ENCODE results near the gene AP5S1. TPM values are rescaled to one million over a fixed set of nuclear protein-coding genes. Genes with fewer than 3 reads are reported as not detected.
A peak's percentile ranks its signal among the peaks of the same experiment; 100 is the strongest.

Gene AP5S1
- total RNA-seq, 1 experiment from 2014 or later, result 3.9 TPM

DNA sequence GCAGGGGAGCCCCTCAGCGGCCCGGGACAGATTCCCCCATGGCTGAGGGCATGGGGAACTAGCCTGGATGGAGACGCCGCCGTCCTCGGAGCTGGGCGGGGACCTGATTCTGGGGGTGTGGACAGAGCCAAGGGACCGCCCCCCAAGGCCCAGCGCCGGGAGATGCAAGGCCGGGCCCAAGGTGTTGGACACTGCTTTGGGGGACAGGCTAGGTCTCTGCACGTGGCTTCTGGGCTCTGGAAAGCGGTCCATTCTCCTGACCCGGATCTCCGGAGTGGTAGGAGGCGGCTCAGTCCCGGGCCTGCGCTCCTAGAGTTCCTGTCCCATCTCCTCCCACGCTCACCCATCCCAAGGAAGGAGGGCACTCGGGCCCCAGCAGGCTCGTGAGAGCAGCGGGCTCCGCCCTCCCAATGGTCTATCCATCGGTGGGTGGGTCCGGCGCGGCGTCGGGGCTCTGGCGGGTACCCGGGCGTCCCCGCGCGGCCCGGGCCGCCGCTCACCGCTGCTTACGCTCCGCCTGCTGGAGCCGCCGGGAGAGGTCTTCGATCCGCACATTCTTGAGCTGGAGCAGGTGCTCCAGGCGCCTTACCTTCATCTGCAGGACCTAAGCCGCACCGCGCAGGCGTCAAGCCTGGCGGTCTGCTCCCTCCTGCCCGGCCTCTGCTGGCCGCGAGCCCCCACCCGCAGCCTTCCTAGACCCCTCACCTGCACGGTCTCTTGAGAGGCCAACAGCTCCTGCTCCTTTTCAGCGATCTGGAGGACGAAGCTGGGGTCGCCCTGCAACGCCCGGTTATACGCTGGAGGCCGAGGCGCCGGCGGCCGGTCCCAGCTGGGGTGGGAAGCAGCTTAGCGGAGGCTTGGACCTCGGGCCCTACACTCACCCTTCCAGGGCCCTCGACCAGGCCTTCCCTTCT lies 42.4 kb upstream of the AP5S1 start:
- Histone ChIP-seq H2BK120ac (ENCODE audit: low read depth, low read length, poor library complexity, severe bottlenecking) (no peak overlapping the region), H3K9ac (ENCODE audit: extremely low read depth, insufficient read length, low read length) (no peak overlapping the region), H3K79me2 (ENCODE audit: insufficient read depth, low read length) (no peaks in the 10 kb centered on the region), H2AK5ac (ENCODE audit: insufficient read length, low read length) (no peak overlapping the region), H4K91ac (ENCODE audit: insufficient read length, low read depth, low read length) (no peak overlapping the region), H3T11ph (ENCODE audit: low read length) (no peak overlapping the region), H3K4me1 (ENCODE audit: insufficient read depth, low read length) (no peaks in the 10 kb centered on the region; the same call in 1 of the 2 replicates), H3K4ac (ENCODE audit: low read depth, low read length) (no peak overlapping the region), H3K4me2 (ENCODE audit: insufficient read depth, insufficient read length, low read length) (peak overlapping the region; percentile 70), H3K56ac (ENCODE audit: insufficient read length, low read depth, low read length) (no peak overlapping the region), H2BK5ac (ENCODE audit: insufficient read length, low read length) (no peak overlapping the region), H3K9me3 (ENCODE audit: control insufficient read depth, low read depth, low read length) (no peaks in the 10 kb centered on the region), H3K18ac (ENCODE audit: insufficient read length, low read depth, low read length) (no peak overlapping the region), H3K79me1 (ENCODE audit: insufficient read depth, low read depth, low read length, poor library complexity, severe bottlenecking) (no peaks in the 10 kb centered on the region), H4K8ac (replicated peaks; ENCODE audit: insufficient read length, low read depth, low read length) (no peak overlapping the region), H3K27ac (ENCODE audit: insufficient read length, low read depth, low read length) (no peak overlapping the region), H2BK20ac (ENCODE audit: low read depth, low read length, poor library complexity, severe bottlenecking) (no peak overlapping the region), H2BK12ac (ENCODE audit: insufficient read length, low read depth, low read length) (no peak overlapping the region), H3K27me3 (ENCODE audit: insufficient read depth, low read length) (peaks cover 2% of the 10 kb centered on the region; the same call in 1 of the 2 replicates), H3K14ac (ENCODE audit: insufficient read depth, low read length) (peak overlapping the region; percentile 82; the same call in 1 of the 2 replicates), H3K23me2 (ENCODE audit: insufficient read length, low read depth, low read length, poor library complexity, severe bottlenecking) (peaks cover 14% of the 10 kb centered on the region), H2BK15ac (ENCODE audit: low read depth, low read length) (no peak overlapping the region), H4K5ac (ENCODE audit: insufficient read length, low read depth, low read length) (no peak overlapping the region), H3K23ac (ENCODE audit: insufficient read length, low read depth, low read length) (no peak overlapping the region), H2AFZ (ENCODE audit: low read length) (no peak overlapping the region), H4K20me1 (ENCODE audit: control insufficient read depth, insufficient read depth, insufficient read length) (no peaks in the 10 kb centered on the region)
- Mint-ChIP-seq H3K9me3 (no peaks in the 10 kb centered on the region), H3K36me3 (ENCODE audit: insufficient read depth in 1 of 3, low read depth in 3 of 3) (no peaks in the 10 kb centered on the region; a peak in 1 of 7 replicates), H3K27me3 (ENCODE audit: low read depth) (peaks cover 59% of the 10 kb centered on the region), H3K4me3 (peak overlapping the region; percentile 72 to 82), H3K4me1 (peaks cover 20 to 33% of the 10 kb centered on the region in 2 experiments), H3K27ac (no peak overlapping the region)
- peak; percentile 85 for DNase-seq
- no CpG with 5 or more reads among the region's 70 CpGs for WGBS (ENCODE audit: extremely low coverage, insufficient read length, low lambda C conversion rate)
- TF ChIP-seq CTCF (conservative IDR thresholded peaks at IDR 0.05), result no peak; the same call in 2 of the 3 replicates
